Measurements from ENCODE around the gene AP1M1. TPM values are rescaled to one million over a fixed set of nuclear protein-coding genes. Genes with fewer than 3 reads are reported as not detected.

The AP1M1 gene
- total RNA-seq, 1 donor from 2014 or later, result 47.4 TPM

DNA sequence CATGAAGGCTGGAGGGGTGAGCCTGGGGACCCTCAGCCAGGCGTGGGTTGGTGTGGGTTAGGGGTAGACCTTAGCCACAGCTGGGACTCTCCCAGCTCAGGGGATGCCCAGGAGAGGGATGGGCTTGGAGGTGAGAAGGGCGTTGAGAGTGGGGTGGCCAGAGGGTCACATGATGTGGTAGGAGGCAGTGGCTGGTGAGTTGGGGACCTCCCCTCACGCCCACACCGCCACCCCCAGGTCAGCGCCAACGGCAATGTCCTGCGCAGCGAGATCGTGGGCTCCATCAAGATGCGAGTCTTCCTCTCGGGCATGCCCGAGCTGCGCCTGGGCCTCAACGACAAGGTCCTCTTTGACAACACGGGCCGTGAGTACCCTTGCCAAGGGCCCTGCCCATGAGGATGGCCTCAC is 28.5 kb downstream of the AP1M1 start:
- no peak overlapping the region for H3K4me3 Mint-ChIP-seq (ENCODE audit: low read depth)
- no peak for DNase-seq (ENCODE audit: low spot score, unreplicated experiment)
- peaks cover 24% of the 10 kb centered on the region for H3K36me3 Mint-ChIP-seq (ENCODE audit: insufficient read depth)
- H3K9me3 Mint-ChIP-seq (ENCODE audit: low read depth), result no peaks in the 10 kb centered on the region
- TF ChIP-seq, protein P1, sequence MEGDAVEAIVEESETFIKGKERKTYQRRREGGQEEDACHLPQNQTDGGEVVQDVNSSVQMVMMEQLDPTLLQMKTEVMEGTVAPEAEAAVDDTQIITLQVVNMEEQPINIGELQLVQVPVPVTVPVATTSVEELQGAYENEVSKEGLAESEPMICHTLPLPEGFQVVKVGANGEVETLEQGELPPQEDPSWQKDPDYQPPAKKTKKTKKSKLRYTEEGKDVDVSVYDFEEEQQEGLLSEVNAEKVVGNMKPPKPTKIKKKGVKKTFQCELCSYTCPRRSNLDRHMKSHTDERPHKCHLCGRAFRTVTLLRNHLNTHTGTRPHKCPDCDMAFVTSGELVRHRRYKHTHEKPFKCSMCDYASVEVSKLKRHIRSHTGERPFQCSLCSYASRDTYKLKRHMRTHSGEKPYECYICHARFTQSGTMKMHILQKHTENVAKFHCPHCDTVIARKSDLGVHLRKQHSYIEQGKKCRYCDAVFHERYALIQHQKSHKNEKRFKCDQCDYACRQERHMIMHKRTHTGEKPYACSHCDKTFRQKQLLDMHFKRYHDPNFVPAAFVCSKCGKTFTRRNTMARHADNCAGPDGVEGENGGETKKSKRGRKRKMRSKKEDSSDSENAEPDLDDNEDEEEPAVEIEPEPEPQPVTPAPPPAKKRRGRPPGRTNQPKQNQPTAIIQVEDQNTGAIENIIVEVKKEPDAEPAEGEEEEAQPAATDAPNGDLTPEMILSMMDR (IDR thresholded peaks at IDR 0.05; ENCODE audit: unreplicated experiment), result no peak
- H3K4me1 Mint-ChIP-seq (ENCODE audit: low read depth), result no peaks in the 10 kb centered on the region
- H3K27ac Mint-ChIP-seq, result no peak overlapping the region
- no peaks in the 10 kb centered on the region for H3K27me3 Mint-ChIP-seq

DNA sequence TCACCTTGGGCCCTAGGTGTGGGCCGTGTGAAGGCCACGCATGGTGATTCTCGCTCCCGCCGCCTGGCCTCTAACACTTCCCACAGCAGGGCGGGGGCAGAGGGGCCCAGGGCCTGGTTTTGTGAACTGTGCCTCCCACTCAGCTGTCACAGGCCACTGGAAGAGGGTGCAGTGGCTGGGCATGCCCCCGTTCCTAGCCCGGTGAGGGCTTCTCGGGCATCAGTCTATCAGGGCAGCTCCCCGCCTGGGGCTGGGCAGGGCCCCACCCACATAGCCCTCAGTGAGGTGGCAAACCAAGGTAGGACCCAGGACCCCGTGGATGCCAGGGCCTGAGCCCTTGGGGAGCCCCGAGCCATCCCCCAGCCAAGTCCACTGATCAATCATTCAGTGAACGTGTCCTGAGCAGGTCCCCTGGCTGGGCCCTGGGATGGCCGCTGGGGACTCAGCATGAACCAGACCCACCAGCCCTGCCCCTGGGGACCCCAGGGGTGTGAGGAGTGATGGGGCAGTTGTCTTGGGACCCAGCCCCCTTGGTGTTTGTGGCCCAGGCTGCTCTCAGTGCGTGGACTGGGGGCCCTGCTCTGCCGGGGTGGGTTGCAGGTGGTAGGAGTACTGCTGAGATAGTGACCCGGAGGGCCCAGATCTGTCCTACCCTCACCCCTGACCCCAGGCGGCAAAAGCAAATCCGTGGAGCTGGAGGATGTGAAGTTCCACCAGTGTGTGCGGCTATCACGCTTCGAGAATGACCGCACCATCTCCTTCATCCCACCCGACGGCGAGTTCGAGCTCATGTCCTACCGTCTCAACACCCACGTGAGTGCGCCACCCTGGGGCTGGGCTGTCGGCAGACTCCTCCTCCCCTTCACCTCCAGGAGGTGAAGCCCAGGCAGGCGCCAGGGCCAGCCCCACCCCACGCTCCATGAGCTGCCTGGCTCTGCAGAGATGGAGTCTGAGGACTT is 29.4 kb downstream of the AP1M1 start:
- Mint-ChIP-seq H3K9me3 (ENCODE audit: low read depth) (no peaks in the 10 kb centered on the region), H3K27ac (no peak overlapping the region), H3K4me3 (ENCODE audit: low read depth) (no peak overlapping the region), H3K4me1 (ENCODE audit: low read depth) (no peaks in the 10 kb centered on the region), H3K27me3 (no peaks in the 10 kb centered on the region), H3K36me3 (ENCODE audit: insufficient read depth) (peaks cover 19% of the 10 kb centered on the region)
- DNase-seq (ENCODE audit: low spot score, unreplicated experiment), result no peak
- TF ChIP-seq, protein P1 (IDR thresholded peaks at IDR 0.05; ENCODE audit: unreplicated experiment), result no peak

DNA sequence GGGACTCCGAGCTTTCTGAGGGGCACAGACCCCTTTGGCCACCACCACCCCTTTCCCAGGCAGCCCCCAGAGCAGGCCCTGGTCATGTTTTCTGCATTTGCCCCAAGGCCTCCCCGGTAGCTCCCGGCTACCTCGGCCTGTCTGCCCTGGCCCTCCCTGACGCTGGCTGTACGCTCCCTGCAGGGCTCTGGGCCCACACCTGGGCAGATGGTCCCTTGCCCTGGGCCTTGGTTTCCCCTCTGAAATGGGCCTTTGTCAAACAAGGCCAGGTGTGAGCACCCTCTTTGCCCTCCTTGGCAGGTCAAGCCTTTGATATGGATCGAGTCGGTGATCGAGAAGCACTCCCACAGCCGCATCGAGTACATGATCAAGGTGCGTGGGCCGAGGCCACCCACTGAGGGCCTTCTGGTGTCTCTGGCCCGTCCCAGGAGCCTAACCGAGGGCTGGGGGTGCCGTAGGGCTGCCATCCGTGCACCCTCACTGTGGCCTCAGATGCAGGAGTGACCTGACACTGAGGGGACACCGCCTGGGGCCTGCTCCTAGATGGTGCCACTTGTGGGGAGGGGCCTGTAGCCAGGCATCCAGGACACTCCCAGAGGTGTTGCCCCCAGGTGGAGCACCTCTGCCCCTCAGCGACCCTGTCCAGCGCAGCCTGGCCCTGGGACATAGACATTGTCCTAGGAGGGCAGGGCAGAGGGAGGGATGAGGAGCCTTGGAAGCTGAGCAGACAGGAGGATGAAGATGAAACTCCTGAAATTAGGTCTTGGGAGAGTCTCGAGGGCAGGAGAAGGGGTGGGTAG is 30.3 kb downstream of the AP1M1 start:
- no peaks in the 10 kb centered on the region for H3K4me1 Mint-ChIP-seq (ENCODE audit: low read depth)
- peaks cover 13% of the 10 kb centered on the region for H3K36me3 Mint-ChIP-seq (ENCODE audit: insufficient read depth)

DNA sequence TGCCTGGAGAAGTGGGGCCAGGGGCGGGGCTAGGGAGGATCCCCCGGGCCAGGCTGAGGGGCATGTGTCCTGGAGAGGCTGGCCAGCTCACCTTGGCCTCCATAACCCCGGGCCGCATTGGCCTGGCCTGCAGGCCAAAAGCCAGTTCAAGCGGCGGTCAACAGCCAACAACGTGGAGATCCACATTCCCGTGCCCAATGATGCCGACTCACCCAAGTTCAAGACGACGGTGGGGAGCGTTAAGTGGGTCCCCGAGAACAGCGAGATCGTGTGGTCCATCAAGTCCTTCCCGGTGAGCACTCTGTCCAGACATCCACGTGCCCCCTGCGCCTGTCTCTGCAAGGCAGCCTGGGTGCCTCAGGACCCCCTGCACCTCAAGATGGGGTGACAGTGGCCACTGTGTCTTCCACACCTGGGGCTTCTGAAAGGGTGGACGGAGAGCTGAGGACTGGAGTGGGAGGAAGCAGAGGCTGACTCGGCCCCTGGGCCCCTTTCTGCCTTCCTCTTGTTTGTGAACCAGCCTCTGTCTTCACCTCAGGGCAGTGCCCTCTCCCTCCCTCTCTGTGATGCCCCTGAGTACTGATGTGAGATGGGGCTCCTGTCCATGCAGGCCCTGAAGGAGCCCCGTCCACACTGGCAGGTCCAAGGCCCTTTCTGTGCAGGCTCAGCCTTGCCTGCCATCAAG is 31.1 kb downstream of the AP1M1 start:
- DNase-seq (ENCODE audit: low spot score, unreplicated experiment), result no peak
- Mint-ChIP-seq H3K27ac (no peak overlapping the region), H3K9me3 (ENCODE audit: low read depth) (no peaks in the 10 kb centered on the region)

More for the DNA sequence above, 30.3 kb downstream of the AP1M1 start:
- no peak overlapping the region for H3K27ac Mint-ChIP-seq
- no peak for DNase-seq (ENCODE audit: low spot score, unreplicated experiment)
- TF ChIP-seq, protein P1 (IDR thresholded peaks at IDR 0.05; ENCODE audit: unreplicated experiment), result no peak
- no peak overlapping the region for H3K4me3 Mint-ChIP-seq (ENCODE audit: low read depth)
- H3K27me3 Mint-ChIP-seq, result no peaks in the 10 kb centered on the region
- no peaks in the 10 kb centered on the region for H3K9me3 Mint-ChIP-seq (ENCODE audit: low read depth)

More for the DNA sequence above, 31.1 kb downstream of the AP1M1 start:
- TF ChIP-seq, protein P1 (IDR thresholded peaks at IDR 0.05; ENCODE audit: unreplicated experiment), result no peak
- no peaks in the 10 kb centered on the region for H3K4me1 Mint-ChIP-seq (ENCODE audit: low read depth)
- peaks cover 12% of the 10 kb centered on the region for H3K36me3 Mint-ChIP-seq (ENCODE audit: insufficient read depth)
- no peaks in the 10 kb centered on the region for H3K27me3 Mint-ChIP-seq
- no peak overlapping the region for H3K4me3 Mint-ChIP-seq (ENCODE audit: low read depth)

Measured in progenitor cell of endocrine pancreas (in vitro differentiated cells).